GM21529 (cell line): Measurements from ENCODE around the gene CLN3.
"Not testable (repeated sequence)": the region's sequence is repeated elsewhere in the genome, so short reads cannot be mapped to it uniquely, and the experiment has no call there.

Source experiments
- ATAC-seq: cut with Tn5 transposase; IDR thresholded peaks from one replicate; pipeline ENCODE4 v1.9.1; 2021; ENCODE audit not compliant: unreplicated experiment

CLN3 gene

DNA sequence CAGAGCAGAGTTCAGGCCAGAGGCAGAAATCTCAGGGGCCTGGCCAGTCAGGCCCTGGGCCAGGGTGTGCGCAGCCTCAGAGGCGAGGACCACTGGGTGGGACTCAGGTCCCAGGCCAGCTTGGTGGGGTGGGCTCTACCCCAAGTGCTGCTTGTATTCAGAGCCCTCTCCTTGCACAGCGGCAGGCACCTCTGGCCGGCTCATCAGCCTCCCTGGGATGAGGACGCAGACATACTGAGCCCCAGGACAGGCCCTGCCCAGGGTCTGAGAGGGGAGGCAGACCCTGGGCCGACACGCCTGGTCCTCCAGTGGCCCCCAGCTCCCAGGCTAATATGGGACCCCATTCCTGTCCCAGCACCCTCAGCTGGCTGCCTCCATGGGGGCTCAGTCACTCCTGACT is 22.4 kb upstream of the CLN3 start:
- ATAC-seq: no peak

DNA sequence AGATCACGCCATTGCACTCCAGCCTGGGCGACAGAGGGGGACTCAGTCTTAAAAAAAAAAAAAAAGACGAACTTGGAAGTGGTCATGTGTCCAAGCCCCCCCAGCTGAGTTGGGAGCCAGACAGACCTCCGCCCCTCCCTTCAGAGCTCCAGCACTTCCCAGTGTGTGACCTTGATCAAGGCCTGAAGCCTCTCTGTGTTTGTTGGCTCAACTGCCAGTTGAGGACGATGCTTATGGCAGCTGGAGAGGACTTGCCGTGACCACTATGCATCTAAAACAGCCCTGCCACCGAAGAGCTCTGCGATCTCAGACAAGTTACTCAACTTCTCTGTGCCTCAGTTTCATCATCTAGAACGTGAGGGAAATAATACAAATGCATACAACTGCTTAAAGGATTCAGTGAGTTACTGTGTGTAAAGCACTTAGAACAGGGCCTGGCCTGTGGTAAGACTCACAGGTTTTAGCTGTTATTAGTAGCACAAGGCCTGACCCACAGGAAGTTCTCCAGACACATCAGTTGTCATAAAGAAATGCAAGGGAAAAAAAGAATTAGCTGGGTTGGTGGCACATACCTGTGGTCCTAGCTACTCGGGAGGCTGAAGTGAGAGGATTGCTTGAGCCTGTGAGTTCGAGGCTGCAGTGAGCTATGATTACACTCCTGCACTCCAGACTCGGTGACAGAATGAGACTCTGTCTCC is 21.8 kb upstream of the CLN3 start:
- ATAC-seq: no peak

DNA sequence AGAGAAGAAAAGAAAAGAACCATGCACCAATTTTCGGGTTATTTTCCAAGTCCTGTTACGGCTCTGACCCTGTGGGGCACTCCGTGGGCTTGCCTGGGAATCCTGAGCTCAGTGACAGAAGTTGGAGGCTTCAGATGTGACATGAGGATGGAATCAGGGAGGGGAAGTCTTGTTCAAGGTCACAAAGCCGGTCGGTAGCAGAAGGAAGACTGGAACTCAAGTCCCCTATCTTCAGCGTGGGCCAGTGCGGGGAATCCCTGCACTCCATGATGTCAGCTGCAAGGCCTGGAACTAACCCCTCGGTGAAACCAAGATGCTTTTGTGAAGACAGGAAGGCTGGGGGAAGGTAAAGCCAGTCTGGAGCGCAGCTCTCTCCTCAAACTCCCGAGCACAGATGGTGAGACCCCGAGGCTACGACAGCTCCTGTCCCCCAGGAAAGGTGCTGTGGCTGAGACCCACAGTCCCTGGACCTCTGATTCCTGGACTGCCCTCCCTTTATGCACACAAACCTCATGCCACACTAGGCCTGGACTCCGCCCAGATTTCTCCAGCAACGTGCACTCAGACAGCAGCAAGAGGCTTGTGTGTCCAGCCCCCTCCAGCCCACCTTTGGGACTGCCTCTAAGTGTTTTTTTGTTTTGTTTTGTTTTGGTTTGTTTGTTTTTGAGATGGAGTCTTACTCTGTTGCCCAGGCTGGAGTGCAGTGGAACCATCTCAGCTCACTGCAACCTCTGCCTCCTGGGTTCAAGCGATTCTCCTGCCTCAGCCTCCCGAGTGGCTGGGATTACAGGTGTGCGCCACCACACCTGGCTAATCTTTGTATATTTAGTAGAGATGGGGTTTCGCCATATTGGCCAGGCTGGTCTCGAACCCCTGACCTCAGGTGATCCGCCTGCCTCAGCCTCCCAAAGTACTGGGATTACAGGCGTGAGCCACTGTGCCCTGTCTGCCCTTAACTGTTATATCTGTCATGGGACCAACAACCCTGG is 20.2 kb upstream of the CLN3 start:
- ATAC-seq: no peak

DNA sequence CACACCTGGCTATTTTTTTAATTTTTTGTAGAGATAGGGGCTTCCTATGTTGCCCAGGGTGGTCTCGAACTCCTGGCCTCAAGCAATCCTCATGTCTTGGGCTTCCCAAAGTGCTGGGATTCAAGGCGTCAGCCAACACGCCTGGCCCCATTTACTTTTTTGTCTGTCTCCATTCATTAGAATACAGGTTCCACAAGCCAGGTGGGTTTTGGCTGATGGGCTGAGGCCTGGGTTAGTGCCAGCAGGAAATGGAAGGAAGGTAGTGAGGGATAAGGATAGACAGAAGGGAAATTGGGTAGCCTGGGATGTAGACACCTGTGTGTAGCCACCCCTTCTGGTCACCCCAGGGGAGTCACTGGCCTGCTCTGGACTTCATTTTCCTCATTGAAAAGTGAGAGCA is 19.2 kb upstream of the CLN3 start:
- no peak for ATAC-seq

DNA sequence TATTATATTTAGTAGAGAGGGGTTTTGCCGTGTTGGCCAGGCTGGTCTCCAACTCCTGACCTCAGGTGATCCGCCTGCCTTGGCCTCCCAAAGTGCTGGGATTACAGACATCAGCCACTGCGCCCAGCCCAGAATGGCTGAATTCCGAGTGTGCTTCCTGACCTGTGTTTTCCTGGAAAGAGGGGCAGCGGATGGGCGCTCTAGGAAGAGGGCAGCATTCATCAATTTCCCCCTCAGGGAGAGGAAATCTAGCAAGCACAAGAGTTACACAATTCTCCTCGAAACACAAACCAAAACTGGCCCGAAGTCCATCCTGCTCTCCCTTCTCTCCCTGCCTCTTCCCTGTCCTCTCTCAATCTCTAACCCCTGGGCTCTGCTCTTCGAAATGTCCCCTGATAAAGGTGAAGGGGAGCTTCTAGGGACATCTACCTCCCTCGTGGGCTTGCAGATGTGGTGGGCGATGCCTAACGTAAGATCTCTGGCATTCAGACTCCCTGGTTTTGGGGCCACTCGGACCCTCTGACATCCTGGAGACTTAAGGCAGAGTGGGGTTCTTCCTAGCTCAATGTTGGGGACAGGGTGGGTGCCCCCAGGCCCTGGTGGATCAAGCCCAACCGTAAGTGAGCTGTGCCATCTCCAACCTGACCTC is 13.7 kb upstream of the CLN3 start:
- no peak for ATAC-seq

DNA sequence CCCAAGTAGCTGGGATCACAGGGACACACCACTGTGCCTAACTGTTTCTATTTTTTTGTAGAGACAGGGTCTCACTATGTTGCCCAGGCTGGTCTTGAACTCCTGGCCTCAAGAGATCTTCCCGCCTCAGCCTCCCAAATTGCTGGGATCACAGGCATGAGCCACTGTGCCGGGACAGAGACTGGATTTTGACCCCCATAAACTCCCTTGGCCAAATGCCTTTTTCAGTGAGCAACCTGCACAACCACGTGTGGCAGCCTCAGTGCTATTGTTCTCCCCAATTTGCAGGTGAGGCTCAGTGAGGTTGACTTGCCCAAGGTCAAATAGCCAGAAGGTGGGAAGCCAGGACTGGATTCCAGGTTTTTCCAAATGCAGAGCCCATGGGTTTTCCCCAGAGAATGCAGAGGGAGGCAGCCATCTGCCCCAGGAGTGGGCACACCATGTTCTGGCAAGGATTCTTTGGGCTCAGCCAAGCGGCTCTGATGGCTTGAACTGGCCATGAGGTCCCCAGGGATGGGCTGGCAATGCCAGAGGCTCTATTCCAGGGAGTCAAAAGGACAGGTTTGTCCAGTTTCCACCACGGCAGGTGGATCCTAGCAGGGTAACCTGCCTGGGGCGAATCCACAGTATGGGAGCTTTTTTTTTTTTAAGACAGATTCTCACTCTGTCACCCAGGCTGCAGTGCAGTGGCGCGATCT is 13.0 kb upstream of the CLN3 start:
- no peak for ATAC-seq

DNA sequence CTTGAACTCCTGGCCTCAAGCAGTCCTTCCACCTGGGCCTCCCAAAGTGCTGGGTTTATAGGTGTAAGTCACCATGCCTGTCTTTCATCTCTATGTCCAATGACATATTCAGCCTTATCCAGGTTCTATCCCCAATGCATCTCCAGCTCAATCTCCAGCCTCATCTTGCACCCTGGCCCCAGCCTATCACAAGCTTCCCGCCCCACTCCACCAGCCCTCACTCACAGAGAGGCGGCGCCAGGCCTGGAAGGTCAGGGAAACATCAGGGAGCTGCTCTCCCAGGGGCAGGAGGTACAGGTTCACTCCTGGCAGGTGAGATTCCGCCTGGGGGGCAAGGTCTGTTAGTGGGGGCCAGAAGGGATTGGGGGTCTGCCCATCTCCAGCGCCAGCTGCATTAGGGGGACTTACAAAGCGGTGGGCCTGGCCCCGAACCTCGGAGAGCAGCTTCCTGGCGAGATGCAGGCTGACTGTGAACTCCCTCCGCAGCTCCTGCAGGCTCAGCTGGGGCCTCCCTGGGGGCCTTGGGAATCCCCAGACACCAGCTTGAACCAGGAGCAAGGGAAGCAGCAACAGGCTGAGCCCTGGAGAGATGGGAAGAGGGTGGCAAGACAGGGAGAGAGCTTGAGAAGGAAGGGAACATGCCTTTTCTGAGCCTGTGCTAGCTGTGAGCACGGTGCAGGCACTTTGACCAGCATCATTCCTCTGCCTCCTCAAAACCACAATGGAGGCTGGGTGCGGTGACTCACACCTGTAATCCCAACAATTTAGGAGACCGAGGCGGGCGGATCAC is 11.8 kb upstream of the CLN3 start:
- ATAC-seq: no peak

DNA sequence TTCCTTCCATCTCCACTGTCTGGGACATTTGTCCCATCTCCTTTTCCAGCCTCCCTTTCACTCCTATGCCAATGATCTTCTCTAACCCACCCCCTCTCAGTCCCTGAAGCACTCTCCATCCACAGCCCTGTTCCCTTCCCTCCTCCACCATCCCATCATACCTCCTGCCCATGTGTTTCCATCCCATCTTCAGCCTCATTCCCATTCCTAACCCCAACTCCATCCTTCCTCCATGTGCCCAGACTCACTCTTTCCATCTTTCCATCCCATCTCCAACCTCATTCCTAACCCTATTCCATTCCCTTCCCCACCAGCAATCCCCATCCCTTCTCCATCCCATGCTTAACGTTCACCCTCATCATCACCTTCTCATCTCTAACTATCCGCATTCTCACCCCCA is 10.4 kb upstream of the CLN3 start:
- ATAC-seq: no peak

DNA sequence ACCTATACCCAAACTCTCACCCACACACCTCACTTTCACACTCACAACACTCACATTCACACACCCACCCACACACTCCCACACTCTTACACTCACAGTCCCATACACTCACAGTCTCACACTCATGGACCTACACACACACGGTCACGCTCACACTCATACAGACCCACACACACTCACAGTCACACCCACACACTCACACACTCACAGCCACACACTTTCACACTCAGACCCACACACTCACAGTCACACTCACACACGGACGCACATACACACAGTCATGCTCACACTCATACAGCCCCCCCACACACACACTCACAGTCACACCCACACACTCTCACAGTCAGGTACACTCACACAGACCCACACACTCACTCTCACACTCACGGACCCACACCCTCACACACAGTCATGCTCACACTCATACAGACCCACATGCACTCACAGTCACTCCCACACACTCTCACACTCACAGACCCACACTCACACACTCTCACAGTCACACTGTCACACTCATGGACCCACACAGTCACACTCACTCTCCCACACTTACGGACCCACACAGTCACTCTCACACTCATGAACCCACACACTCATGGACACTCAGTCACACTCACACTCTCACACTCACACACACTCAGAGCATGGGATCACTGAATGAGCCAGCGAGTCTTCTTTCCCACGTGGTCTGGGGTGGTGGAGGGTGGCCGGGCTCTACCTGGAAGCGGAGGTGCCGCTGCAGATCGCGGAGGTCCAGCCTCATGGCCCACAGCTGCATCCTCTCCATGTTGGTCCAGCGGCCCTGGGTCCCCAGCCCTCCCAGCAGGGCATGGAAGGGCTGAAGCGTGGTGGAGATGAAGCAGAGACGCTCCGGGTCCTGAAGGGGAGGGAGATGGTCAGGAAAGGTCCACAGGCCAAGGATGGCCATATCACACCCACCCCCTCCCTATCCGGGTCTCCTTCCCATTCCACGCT is 9.7 kb upstream of the CLN3 start:
- ATAC-seq: no peak

DNA sequence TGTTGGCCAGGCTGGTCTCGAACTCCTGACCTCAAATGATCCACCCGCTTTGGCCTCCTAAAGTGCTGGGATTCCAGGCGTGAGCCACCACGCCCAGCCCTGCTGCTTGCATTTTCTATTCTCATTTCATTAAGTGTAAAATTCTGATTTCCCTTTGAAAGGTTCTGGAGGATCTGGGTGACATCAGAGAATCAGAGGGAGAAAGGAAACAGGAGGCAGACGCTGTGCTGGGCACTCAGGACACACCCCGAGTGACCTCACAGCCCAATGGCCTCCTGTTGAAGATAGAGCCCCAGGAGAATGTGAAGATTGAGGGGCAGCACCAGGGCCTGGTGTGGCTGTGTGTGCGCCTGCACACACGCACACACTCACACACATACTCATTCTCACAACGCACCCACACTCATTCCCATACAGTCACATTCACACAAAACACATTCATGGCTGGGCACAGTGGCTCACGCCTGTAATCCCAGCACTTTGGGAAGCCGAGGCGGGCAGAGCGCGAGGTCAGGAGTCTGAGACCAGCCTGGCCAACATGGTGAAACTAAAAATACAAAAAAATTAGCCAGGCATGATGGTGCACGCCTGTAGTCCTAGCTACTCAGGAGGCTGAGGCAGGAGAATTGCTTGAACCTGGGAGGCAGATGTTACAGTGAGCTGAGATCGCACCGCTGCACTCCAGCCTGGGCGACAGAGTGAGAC is 8.8 kb upstream of the CLN3 start:
- ATAC-seq: not testable (repeated sequence)

DNA sequence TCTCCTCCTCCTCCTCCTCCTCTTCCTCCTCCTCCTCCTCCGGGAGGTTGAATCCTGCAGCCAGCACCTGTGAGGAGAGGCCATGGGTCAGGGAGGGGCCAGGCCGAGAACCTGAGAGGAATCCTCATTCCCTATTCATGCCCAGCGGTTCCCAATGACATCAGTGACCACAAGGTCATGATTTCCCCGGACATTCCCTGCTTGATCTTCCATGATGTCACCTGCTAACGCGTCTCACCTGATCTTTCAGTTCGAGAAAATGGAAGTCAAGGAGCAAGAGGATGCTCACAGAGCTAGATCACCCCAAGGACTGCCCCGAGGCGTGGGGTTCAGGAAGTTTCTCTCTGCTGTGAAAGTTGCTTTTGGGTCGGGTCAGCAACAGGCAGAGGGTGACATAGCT is 8.0 kb upstream of the CLN3 start:
- no peak for ATAC-seq

DNA sequence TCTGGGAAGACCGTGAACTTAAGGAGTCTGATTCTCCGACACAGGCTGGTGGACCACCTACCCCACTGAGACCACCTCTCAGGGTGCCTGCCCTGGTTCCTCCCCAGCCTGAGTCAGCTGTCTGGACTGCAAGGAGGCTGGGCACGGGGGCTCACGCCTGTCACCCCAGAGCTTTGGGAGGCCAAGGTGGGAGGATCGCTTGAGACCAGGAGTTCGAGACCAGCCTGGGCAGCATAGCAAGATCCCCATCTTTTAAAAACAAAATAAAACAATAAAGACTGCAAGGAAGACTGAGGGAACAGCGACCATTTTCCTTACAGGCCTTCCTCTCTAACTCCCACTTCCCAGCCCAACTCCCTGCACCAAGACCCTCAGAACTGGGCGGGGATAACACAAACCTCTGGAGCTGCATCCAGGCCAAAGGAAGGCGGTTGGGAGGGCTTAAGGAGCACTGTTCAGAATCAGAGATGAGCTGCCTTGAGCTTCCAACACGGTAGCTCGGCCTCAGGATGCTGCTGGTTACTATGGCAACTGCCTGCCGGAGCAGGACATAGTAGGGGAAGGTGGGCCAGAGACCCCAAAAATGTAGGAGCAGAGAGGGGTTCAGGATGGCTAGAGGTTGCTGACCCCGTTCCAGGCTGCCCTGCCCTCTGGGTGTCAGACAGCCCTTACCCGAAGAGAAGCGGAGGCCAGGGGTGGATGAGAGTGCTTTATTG is 7.0 kb upstream of the CLN3 start:
- no peak for ATAC-seq

DNA sequence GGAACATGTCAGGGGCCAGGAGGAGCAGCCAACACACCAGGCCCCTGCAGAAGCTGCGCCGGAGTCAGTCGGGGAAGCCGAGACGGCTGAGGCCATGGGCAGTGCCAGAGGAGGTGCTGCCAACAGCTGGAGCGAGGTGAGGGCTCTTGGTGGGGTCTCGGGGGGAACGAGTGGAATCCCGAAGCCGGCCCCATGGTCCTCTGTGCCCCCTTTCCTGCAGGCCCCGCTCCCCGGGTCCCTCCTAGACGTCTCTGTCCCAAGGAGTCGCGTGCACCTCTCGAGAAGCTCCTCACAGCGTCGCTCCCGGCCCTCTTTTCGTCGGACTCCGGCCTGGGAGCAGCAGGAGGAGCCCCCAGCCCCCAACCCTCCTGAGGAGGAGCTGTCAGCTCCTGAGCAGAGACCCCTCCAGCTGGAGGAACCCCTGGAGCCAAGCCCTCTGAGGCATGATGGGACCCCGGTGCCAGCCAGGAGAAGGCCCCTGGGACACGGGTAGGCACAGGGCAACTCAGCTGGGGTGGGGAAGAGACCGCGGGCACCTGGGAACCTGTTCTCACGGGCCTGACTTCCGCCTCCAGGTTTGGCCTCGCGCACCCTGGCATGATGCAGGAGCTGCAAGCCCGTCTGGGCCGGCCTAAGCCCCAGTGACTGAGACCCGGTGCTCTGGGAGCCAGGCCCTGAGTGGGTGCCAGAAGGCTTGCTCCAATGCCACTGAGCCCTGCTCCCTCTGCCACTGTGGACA is 6.2 kb upstream of the CLN3 start:
- ATAC-seq: no peak

DNA sequence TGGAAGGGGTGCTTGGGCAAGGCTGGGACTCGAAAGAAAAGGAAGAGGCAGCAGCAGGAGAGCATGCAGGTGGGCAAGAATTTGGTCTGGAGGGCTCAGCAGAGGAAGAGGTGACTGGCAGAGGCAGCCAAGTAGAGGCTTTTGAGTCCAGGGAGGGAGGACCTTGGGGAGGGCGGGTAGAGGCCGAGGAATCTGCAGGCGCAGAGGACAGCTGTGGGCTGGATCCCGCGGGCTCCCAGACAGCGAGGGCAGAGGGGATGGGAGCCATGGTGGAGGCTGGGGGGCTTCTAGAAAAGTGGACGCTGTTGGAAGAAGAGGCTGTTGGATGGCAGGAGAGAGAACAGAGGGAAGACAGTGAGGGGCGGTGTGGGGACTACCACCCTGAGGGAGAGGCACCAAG is 5.5 kb upstream of the CLN3 start:
- ATAC-seq: no peak

DNA sequence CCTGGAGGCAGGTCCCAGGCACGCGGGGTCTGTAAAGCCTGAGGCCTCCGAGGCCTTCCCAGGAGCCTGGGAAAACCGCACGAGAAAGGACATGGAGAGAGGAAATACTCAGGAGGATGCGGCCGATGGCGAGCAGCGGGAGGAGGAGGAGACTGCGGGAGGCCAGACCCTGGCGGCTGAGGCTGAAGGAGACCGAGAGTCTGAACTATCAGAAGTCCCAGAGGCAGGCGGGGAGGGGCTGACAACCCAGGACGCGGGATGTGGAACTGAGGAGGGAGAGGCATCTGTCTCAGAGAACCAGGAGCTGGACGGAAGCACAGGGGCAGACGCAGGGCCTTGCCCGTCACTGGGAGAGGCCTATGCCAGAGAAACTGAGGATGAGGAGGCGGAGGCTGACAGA is 5.0 kb upstream of the CLN3 start:
- no peak for ATAC-seq

DNA sequence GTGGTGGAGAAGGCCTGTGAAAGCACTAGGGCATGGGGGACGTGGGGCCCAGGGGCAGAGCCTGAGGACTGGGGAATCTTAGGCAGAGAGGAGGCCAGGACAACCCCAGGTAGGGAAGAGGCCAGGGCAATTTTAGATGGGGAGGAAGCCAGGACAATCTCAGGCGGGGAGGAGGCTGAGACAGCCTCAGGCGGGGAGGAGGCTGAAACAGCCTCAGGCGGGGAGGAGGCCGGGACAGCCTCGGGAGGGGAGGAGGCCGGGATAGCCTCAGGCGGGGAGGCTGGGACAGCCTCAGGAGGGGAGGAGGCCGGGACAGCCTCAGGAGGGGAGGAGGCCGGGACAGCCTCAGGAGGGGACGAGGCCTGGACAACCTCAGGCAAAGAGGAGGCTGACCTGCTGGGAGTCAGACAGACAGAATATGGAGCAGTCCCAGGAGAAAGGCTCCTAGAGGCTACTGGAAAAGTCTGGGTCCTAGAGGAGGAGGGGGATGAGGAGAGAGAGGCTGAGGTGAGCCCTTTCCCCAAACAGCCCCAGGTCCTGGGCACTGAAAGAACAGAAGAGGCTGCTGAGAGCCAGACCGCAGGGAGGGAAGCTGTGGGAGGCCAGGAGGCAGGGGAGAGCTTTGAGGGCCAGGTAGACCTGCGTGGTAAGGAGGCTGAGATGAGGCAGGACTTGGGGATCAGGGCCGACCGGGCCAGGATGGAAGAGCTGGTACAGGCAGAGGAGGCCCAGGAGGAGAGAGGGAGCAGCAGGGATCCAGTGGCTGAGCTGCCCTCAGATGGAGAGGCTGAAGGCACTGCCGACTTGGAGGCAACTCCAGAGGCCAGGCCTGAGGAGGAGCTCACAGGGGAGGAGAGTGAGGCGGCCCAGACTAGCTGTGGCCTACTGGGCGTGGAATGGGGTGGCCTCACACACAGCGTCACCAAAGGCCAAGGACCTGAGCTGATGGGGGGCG is 4.2 kb upstream of the CLN3 start:
- ATAC-seq: no peak
